ENCODE data around the gene KDM6A.
"Not testable (repeated sequence)": the region's sequence is repeated elsewhere in the genome, so short reads cannot be mapped to it uniquely, and the experiment has no call there.

Gene KDM6A

GRCh38 chrX:44931441-44931973 lies 58.5 kb downstream of the KDM6A start:
- DNase-seq, result no peak

GRCh38 chrX:44935172-44935571 lies 62.2 kb downstream of the KDM6A start:
- no peak for DNase-seq

- no peak for DNase-seq
These were observed 62.7 kb downstream of the KDM6A start for GRCh38 chrX:44935640-44936039.

- no peak for DNase-seq
These were observed 64.6 kb downstream of the KDM6A start for GRCh38 chrX:44937606-44938005.

GRCh38 chrX:44938111-44938510 lies 65.1 kb downstream of the KDM6A start:
- DNase-seq, result no peak

GRCh38 chrX:44940541-44940940 lies 67.6 kb downstream of the KDM6A start:
- DNase-seq, result not testable (repeated sequence)

- no peak for DNase-seq
These were observed 70.0 kb downstream of the KDM6A start for GRCh38 chrX:44943007-44943406.

- DNase-seq, result no peak
These were observed 71.9 kb downstream of the KDM6A start for GRCh38 chrX:44944894-44945293.

- no peak for DNase-seq
These were observed 72.7 kb downstream of the KDM6A start for GRCh38 chrX:44945736-44946135.

- DNase-seq, result no peak
These were observed 73.8 kb downstream of the KDM6A start for GRCh38 chrX:44946771-44947170.

- no peak for DNase-seq
These were observed 75.0 kb downstream of the KDM6A start for GRCh38 chrX:44947995-44948394.

- DNase-seq, result no peak
These were observed 75.4 kb downstream of the KDM6A start for GRCh38 chrX:44948406-44948805.

GRCh38 chrX:44949125-44949524 lies 76.1 kb downstream of the KDM6A start:
- DNase-seq, result no peak

- not testable (repeated sequence) for DNase-seq
These were observed 77.7 kb downstream of the KDM6A start for GRCh38 chrX:44950471-44951366.

- DNase-seq, result no peak
These were observed 78.6 kb downstream of the KDM6A start for GRCh38 chrX:44951572-44952067.

GRCh38 chrX:44952329-44953027 lies 79.5 kb downstream of the KDM6A start:
- no peak for DNase-seq

- no peak for DNase-seq
These were observed 80.9 kb downstream of the KDM6A start for GRCh38 chrX:44953734-44954502.

GRCh38 chrX:44954562-44954961 lies 81.6 kb downstream of the KDM6A start:
- DNase-seq, result no peak

GRCh38 chrX:44957848-44958247 lies 84.9 kb downstream of the KDM6A start:
- no peak for DNase-seq

GRCh38 chrX:44958480-44958879 lies 85.5 kb downstream of the KDM6A start:
- no peak for DNase-seq

- no peak for DNase-seq
These were observed 89.0 kb downstream of the KDM6A start for GRCh38 chrX:44961817-44962607.

GRCh38 chrX:44962944-44963343 lies 90.0 kb downstream of the KDM6A start:
- no peak for DNase-seq

Measured in eye (tissue), 1 donor.